ENCODE results near the gene GLS2.

DNA sequence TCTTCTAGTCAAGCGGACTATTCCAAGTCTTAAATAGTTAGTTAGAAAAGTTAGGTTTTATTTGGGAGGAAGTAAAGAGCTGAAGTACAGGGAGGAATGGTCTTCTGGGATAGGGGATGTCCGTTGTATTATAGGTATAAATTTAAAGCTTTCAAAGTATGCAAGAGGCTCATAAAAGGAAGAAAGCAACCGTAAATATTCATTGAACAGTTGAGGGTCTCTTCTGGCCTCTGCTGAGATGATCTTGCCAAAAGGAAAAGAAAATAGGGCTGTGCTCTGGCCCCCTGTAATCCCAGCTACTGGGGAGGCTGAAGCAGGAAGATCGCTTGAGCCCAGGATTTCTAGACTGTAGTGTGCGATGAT is 38.4 kb downstream of the GLS2 start:
- TF ChIP-seq, protein P1, sequence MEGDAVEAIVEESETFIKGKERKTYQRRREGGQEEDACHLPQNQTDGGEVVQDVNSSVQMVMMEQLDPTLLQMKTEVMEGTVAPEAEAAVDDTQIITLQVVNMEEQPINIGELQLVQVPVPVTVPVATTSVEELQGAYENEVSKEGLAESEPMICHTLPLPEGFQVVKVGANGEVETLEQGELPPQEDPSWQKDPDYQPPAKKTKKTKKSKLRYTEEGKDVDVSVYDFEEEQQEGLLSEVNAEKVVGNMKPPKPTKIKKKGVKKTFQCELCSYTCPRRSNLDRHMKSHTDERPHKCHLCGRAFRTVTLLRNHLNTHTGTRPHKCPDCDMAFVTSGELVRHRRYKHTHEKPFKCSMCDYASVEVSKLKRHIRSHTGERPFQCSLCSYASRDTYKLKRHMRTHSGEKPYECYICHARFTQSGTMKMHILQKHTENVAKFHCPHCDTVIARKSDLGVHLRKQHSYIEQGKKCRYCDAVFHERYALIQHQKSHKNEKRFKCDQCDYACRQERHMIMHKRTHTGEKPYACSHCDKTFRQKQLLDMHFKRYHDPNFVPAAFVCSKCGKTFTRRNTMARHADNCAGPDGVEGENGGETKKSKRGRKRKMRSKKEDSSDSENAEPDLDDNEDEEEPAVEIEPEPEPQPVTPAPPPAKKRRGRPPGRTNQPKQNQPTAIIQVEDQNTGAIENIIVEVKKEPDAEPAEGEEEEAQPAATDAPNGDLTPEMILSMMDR (IDR thresholded peaks at IDR 0.05) = no peak
- TF ChIP-seq EZH2 (IDR thresholded peaks at IDR 0.05; ENCODE audit: borderline replicate concordance, insufficient read depth, low read depth, low read length, poor library complexity, severe bottlenecking) = no peak
